Measurements from ENCODE around the gene CFAP126.
"Not testable (repeated sequence)": the region's sequence is repeated elsewhere in the genome, so short reads cannot be mapped to it uniquely, and the experiment has no call there.

The CFAP126 gene

GRCh38 chr1:161351482-161351881 lies 16.2 kb downstream of the CFAP126 start:
- Histone ChIP-seq H3K4me3 (ENCODE audit: low read depth in 1 of 2, low read length in 2 of 2) (no peak overlapping the region), H3K36me3 (ENCODE audit: control insufficient read depth in 1 of 2, insufficient read depth in 2 of 2, low read length in 2 of 2) (peaks cover 4 to 11% of the 10 kb centered on the region in 2 donors), H3K4me1 (ENCODE audit: control insufficient read depth in 1 of 2, insufficient read depth in 2 of 2, low read length in 2 of 2) (no peaks in the 10 kb centered on the region), H3K9me3 (ENCODE audit: control insufficient read depth in 1 of 2, low read length in 2 of 2) (no peaks in the 10 kb centered on the region), H3K27me3 (ENCODE audit: control insufficient read depth in 1 of 2, insufficient read depth in 2 of 2, low read length in 2 of 2) (no peaks in the 10 kb centered on the region), H3K27ac (ENCODE audit: low read depth, low read length) (no peak overlapping the region), H3K9ac (ENCODE audit: low read depth in 1 of 2, low read length in 2 of 2) (no peak overlapping the region)

- Histone ChIP-seq H3K4me3 (ENCODE audit: low read depth in 1 of 2, low read length in 2 of 2) (no peak overlapping the region), H3K36me3 (ENCODE audit: control insufficient read depth in 1 of 2, insufficient read depth in 2 of 2, low read length in 2 of 2) (peaks cover 4 to 11% of the 10 kb centered on the region in 2 donors), H3K4me1 (ENCODE audit: control insufficient read depth in 1 of 2, insufficient read depth in 2 of 2, low read length in 2 of 2) (no peaks in the 10 kb centered on the region), H3K9me3 (ENCODE audit: control insufficient read depth in 1 of 2, low read length in 2 of 2) (no peaks in the 10 kb centered on the region), H3K9ac (ENCODE audit: low read depth in 1 of 2, low read length in 2 of 2) (no peak overlapping the region), H3K27me3 (ENCODE audit: control insufficient read depth in 1 of 2, insufficient read depth in 2 of 2, low read length in 2 of 2) (no peaks in the 10 kb centered on the region), H3K27ac (ENCODE audit: low read depth, low read length) (no peak overlapping the region)
Measured at GRCh38 chr1:161350671-161351070, 17.0 kb downstream of the CFAP126 start.

GRCh38 chr1:161342821-161343220 lies 24.9 kb downstream of the CFAP126 start:
- Histone ChIP-seq H3K9ac (ENCODE audit: low read depth in 1 of 2, low read length in 2 of 2) (no peak overlapping the region), H3K36me3 (ENCODE audit: control insufficient read depth in 1 of 2, insufficient read depth in 2 of 2, low read length in 2 of 2) (peaks cover 20 to 55% of the 10 kb centered on the region in 2 donors), H3K27ac (ENCODE audit: low read depth, low read length) (no peak overlapping the region), H3K4me3 (ENCODE audit: low read depth in 1 of 2, low read length in 2 of 2) (no peak overlapping the region), H3K27me3 (ENCODE audit: control insufficient read depth in 1 of 2, insufficient read depth in 2 of 2, low read length in 2 of 2) (no peaks in the 10 kb centered on the region), H3K9me3 (ENCODE audit: control insufficient read depth in 1 of 2, low read length in 2 of 2) (no peaks in the 10 kb centered on the region), H3K4me1 (ENCODE audit: control insufficient read depth in 1 of 2, insufficient read depth in 2 of 2, low read length in 2 of 2) (no peaks in the 10 kb centered on the region)

GRCh38 chr1:161342177-161342576 lies 25.5 kb downstream of the CFAP126 start:
- no peaks in the 10 kb centered on the region for H3K27me3 ChIP-seq (ENCODE audit: control insufficient read depth in 1 of 2, insufficient read depth in 2 of 2, low read length in 2 of 2)
- H3K4me1 ChIP-seq (ENCODE audit: control insufficient read depth in 1 of 2, insufficient read depth in 2 of 2, low read length in 2 of 2): no peaks in the 10 kb centered on the region
- H3K9ac ChIP-seq (ENCODE audit: low read depth in 1 of 2, low read length in 2 of 2): no peak overlapping the region
- no peaks in the 10 kb centered on the region for H3K9me3 ChIP-seq (ENCODE audit: control insufficient read depth in 1 of 2, low read length in 2 of 2)
- peaks cover 20 to 59% of the 10 kb centered on the region in 2 donors for H3K36me3 ChIP-seq (ENCODE audit: control insufficient read depth in 1 of 2, insufficient read depth in 2 of 2, low read length in 2 of 2)
- no peak overlapping the region for H3K27ac ChIP-seq (ENCODE audit: low read depth, low read length)
- no peak overlapping the region for H3K4me3 ChIP-seq (ENCODE audit: low read depth in 1 of 2, low read length in 2 of 2)

GRCh38 chr1:161335796-161336195 lies 31.9 kb downstream of the CFAP126 start:
- H3K4me1 ChIP-seq (ENCODE audit: control insufficient read depth in 1 of 2, insufficient read depth in 2 of 2, low read length in 2 of 2): no peaks in the 10 kb centered on the region
- H3K36me3 ChIP-seq (ENCODE audit: control insufficient read depth in 1 of 2, insufficient read depth in 2 of 2, low read length in 2 of 2): peaks cover 13 to 68% of the 10 kb centered on the region in 2 donors
- H3K4me3 ChIP-seq (ENCODE audit: low read depth in 1 of 2, low read length in 2 of 2): no peak overlapping the region
- H3K9me3 ChIP-seq (ENCODE audit: control insufficient read depth in 1 of 2, low read length in 2 of 2): no peaks in the 10 kb centered on the region
- no peak overlapping the region for H3K27ac ChIP-seq (ENCODE audit: low read depth, low read length)
- H3K9ac ChIP-seq (ENCODE audit: low read depth in 1 of 2, low read length in 2 of 2): no peak overlapping the region
- no peaks in the 10 kb centered on the region for H3K27me3 ChIP-seq (ENCODE audit: control insufficient read depth in 1 of 2, insufficient read depth in 2 of 2, low read length in 2 of 2)

GRCh38 chr1:161333166-161333565 lies 34.5 kb downstream of the CFAP126 start:
- Histone ChIP-seq H3K4me1 (ENCODE audit: control insufficient read depth in 1 of 2, insufficient read depth in 2 of 2, low read length in 2 of 2) (no peaks in the 10 kb centered on the region), H3K4me3 (ENCODE audit: low read depth in 1 of 2, low read length in 2 of 2) (no peak overlapping the region), H3K9me3 (ENCODE audit: control insufficient read depth in 1 of 2, low read length in 2 of 2) (no peaks in the 10 kb centered on the region), H3K27me3 (ENCODE audit: control insufficient read depth in 1 of 2, insufficient read depth in 2 of 2, low read length in 2 of 2) (no peaks in the 10 kb centered on the region), H3K9ac (ENCODE audit: low read depth in 1 of 2, low read length in 2 of 2) (no peak overlapping the region), H3K27ac (ENCODE audit: low read depth, low read length) (no peak overlapping the region), H3K36me3 (ENCODE audit: control insufficient read depth in 1 of 2, insufficient read depth in 2 of 2, low read length in 2 of 2) (peaks cover 20 to 78% of the 10 kb centered on the region in 2 donors)

- H3K9me3 ChIP-seq (ENCODE audit: control insufficient read depth in 1 of 2, low read length in 2 of 2): no peaks in the 10 kb centered on the region
- no peak overlapping the region for H3K9ac ChIP-seq (ENCODE audit: low read depth in 1 of 2, low read length in 2 of 2)
- H3K36me3 ChIP-seq (ENCODE audit: control insufficient read depth in 1 of 2, insufficient read depth in 2 of 2, low read length in 2 of 2): peaks cover 20 to 73% of the 10 kb centered on the region in 2 donors
- no peak overlapping the region for H3K4me3 ChIP-seq (ENCODE audit: low read depth in 1 of 2, low read length in 2 of 2)
- no peak overlapping the region for H3K27ac ChIP-seq (ENCODE audit: low read depth, low read length)
- no peaks in the 10 kb centered on the region for H3K4me1 ChIP-seq (ENCODE audit: control insufficient read depth in 1 of 2, insufficient read depth in 2 of 2, low read length in 2 of 2)
- H3K27me3 ChIP-seq (ENCODE audit: control insufficient read depth in 1 of 2, insufficient read depth in 2 of 2, low read length in 2 of 2): no peaks in the 10 kb centered on the region
Measured at GRCh38 chr1:161330346-161330745, 37.3 kb downstream of the CFAP126 start.

- Histone ChIP-seq H3K9ac (ENCODE audit: low read depth in 1 of 2, low read length in 2 of 2) (no peak overlapping the region), H3K4me3 (ENCODE audit: low read depth in 1 of 2, low read length in 2 of 2) (no peak overlapping the region), H3K4me1 (ENCODE audit: control insufficient read depth in 1 of 2, insufficient read depth in 2 of 2, low read length in 2 of 2) (peaks cover 0 to 8% of the 10 kb centered on the region in 2 donors), H3K9me3 (ENCODE audit: control insufficient read depth in 1 of 2, low read length in 2 of 2) (no peaks in the 10 kb centered on the region), H3K27me3 (ENCODE audit: control insufficient read depth in 1 of 2, insufficient read depth in 2 of 2, low read length in 2 of 2) (no peaks in the 10 kb centered on the region), H3K27ac (ENCODE audit: low read depth, low read length) (no peak overlapping the region), H3K36me3 (ENCODE audit: control insufficient read depth in 1 of 2, insufficient read depth in 2 of 2, low read length in 2 of 2) (peaks cover 4 to 34% of the 10 kb centered on the region in 2 donors)
Measured at GRCh38 chr1:161324020-161324419, 43.7 kb downstream of the CFAP126 start.

GRCh38 chr1:161315841-161316674 lies 51.6 kb downstream of the CFAP126 start:
- H3K27me3 ChIP-seq (ENCODE audit: control insufficient read depth in 1 of 2, insufficient read depth in 2 of 2, low read length in 2 of 2); H3K4me3 ChIP-seq (ENCODE audit: low read depth in 1 of 2, low read length in 2 of 2); H3K9me3 ChIP-seq (ENCODE audit: control insufficient read depth in 1 of 2, low read length in 2 of 2); H3K27ac ChIP-seq (ENCODE audit: low read depth, low read length); H3K9ac ChIP-seq (ENCODE audit: low read depth in 1 of 2, low read length in 2 of 2); H3K36me3 ChIP-seq (ENCODE audit: control insufficient read depth in 1 of 2, insufficient read depth in 2 of 2, low read length in 2 of 2): not testable (repeated sequence)
- peaks cover 17 to 29% of the 10 kb centered on the region in 2 donors for H3K4me1 ChIP-seq (ENCODE audit: control insufficient read depth in 1 of 2, insufficient read depth in 2 of 2, low read length in 2 of 2)

Data from duodenal mucosa (tissue), 2 donors.